Loucy (cell line): ENCODE results near the gene GINM1.

Source experiments
- CTCF ChIP-seq: fragments of 200-600 bp; sonication (generic); conservative IDR thresholded peaks from 2 replicates; pipeline ENCODE4 v1.5.1; 2014; ENCODE audit warnings: mild to moderate bottlenecking, antibody characterized with exemption, low read length
- EZH2phosphoT487 ChIP-seq: fragments of 200-600 bp; IDR thresholded peaks from 2 replicates; pipeline ENCODE4 v1.6.1; 2018; ENCODE audit warnings: antibody characterized with exemption, mild to moderate bottlenecking, moderate library complexity, borderline replicate concordance

- TF ChIP-seq CTCF (no peak), EZH2phosphoT487 (no peak)
Measured at GRCh38 chr6:149627672-149628071, 61.5 kb downstream of the GINM1 start.
